ENCODE results near the gene GK.

GK gene

DNA sequence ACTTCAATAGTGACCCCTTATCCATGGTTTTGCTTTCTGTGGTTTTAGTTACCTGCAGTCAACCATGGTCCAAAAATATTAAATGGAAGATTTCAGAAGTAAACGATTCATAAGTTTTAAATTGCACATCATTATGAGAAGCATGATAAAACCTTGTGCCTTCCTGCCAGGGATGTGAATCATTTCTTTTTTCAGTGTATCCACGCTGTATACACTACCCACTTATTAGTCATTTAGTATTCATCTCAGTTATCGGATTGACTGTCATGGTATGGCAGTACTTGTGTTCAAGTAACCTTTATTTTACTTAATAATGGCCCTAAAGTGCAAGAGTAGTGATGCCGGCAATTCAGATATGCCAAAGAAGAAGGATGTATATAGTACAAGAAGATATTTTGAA lies 38.0 kb upstream of the GK start:
- no peak for TF ChIP-seq TAF1 (IDR thresholded peaks at IDR 0.05; ENCODE audit: borderline replicate concordance, insufficient read depth, low read length)
- no peak for TF ChIP-seq SIN3A (IDR thresholded peaks at IDR 0.05; ENCODE audit: borderline replicate concordance, insufficient read depth, low read length)
- TF ChIP-seq, protein P1, sequence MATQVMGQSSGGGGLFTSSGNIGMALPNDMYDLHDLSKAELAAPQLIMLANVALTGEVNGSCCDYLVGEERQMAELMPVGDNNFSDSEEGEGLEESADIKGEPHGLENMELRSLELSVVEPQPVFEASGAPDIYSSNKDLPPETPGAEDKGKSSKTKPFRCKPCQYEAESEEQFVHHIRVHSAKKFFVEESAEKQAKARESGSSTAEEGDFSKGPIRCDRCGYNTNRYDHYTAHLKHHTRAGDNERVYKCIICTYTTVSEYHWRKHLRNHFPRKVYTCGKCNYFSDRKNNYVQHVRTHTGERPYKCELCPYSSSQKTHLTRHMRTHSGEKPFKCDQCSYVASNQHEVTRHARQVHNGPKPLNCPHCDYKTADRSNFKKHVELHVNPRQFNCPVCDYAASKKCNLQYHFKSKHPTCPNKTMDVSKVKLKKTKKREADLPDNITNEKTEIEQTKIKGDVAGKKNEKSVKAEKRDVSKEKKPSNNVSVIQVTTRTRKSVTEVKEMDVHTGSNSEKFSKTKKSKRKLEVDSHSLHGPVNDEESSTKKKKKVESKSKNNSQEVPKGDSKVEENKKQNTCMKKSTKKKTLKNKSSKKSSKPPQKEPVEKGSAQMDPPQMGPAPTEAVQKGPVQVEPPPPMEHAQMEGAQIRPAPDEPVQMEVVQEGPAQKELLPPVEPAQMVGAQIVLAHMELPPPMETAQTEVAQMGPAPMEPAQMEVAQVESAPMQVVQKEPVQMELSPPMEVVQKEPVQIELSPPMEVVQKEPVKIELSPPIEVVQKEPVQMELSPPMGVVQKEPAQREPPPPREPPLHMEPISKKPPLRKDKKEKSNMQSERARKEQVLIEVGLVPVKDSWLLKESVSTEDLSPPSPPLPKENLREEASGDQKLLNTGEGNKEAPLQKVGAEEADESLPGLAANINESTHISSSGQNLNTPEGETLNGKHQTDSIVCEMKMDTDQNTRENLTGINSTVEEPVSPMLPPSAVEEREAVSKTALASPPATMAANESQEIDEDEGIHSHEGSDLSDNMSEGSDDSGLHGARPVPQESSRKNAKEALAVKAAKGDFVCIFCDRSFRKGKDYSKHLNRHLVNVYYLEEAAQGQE (IDR thresholded peaks at IDR 0.05; ENCODE audit: insufficient read depth in 1 of 2, low read depth in 2 of 2, low read length in 2 of 2): no peak
- no peak for TF ChIP-seq FOXP2 (optimal IDR thresholded peaks at IDR 0.05; ENCODE audit: borderline replicate concordance, extremely low read depth, extremely low read length, insufficient read depth)
- no peak for TF ChIP-seq POLR2AphosphoS5 (IDR thresholded peaks at IDR 0.05; ENCODE audit: low read depth, low read length)

DNA sequence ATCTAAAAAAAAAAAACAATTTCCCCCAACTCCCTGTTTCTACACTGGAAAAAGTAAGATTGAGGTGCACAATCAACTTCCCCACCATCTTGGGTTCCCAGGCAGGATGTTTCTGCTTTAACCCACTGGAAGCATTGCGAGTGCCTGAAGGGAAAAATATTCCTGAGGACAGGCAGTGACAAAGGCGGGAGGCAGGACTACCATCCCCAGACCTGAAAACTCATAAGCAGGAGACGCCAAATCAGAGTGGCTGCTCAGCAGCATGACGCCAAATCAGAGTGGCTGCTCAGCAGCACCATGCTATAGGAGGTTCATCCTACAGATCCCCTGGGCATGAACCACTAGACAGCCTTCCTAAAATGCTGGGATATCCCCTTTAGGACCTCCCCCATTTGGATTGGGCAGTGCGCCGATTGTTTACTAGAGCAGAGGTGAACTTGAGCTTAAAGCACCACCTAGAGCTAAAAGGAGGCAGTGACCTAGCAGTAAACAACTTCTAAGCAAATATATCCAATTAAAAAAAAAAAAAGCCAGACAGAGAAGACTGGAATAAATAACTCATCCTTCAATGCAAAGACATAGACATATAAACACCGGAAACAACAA lies 35.0 kb upstream of the GK start:
- TF ChIP-seq POLR2AphosphoS5 (IDR thresholded peaks at IDR 0.05; ENCODE audit: low read depth, low read length) (no peak), SIN3A (IDR thresholded peaks at IDR 0.05; ENCODE audit: borderline replicate concordance, insufficient read depth, low read length) (no peak)

DNA sequence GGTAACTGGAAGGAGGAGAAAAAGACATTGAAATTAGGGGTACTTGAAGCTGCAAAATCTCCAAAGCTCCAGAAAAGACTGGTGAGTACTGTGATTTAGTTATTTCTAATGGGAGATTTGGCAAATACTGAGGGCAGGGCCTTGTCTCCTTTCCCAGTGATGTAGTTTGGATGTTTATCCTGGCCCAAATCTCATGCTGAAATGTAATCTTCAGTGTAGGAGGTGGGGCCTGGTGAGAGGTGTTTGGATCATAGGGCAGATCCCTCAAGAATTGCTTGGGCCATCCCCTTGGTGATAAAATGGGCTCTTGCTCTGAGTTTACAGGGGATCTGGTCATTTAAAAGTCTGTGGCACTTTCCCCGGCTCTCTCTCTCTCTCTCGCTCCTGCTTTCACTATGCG lies 33.1 kb upstream of the GK start:
- TF ChIP-seq FOXP2 (optimal IDR thresholded peaks at IDR 0.05; ENCODE audit: borderline replicate concordance, extremely low read depth, extremely low read length, insufficient read depth) (no peak), SIN3A (IDR thresholded peaks at IDR 0.05; ENCODE audit: borderline replicate concordance, insufficient read depth, low read length) (no peak), TAF1 (IDR thresholded peaks at IDR 0.05; ENCODE audit: borderline replicate concordance, insufficient read depth, low read length) (no peak), POLR2AphosphoS5 (IDR thresholded peaks at IDR 0.05; ENCODE audit: low read depth, low read length) (no peak)
- TF ChIP-seq, protein P1 (IDR thresholded peaks at IDR 0.05; ENCODE audit: insufficient read depth in 1 of 2, low read depth in 2 of 2, low read length in 2 of 2): no peak

DNA sequence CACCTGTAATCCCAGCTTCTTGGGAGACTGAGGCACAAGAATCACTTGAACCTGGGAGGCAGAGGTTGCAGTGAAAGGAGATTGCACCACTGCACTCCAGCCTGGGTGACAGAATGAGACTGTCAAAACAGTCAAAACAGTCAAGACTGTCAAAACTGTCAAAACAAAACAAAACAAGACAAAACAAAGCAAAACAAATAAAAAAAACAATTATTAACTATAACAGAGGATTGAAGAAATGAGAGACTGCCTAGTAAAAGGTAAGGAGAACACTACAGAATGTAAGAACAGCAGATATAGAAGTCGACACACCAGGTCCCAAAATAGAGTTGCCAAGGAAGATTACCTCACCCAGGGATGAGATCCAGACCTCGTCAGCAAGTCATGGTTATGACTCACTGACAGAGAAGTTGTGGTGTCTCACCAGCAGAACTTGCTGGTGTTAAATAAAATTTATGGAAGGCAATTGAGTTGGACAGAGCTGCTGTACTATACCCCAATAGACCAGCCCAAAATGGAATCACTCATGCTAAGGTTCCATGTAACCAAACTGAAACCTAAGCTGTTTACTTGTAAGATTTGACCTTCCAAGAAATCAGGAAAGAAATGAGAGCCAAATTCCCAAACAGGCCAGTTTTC lies 32.1 kb upstream of the GK start:
- TF ChIP-seq TAF1 (IDR thresholded peaks at IDR 0.05; ENCODE audit: borderline replicate concordance, insufficient read depth, low read length): no peak
- no peak for TF ChIP-seq POLR2AphosphoS5 (IDR thresholded peaks at IDR 0.05; ENCODE audit: low read depth, low read length)

DNA sequence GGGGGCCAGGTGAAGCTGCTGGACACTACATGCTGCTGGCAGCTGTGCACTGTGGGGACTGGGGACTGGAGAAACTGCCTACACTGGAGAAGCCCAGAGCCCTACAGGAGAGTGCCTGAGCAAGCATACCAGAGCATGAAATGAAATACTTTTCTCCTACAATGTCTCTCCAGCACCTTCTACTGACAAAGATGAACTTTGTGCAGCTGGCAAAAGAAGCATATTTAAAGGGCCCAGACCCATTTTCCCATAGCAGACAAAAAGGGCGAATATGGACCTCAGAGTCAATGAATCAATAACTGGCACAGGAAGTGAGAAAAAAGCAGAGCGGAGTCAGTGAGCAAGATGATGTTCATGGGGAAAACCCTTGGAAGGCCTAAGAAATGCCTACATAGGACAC lies 30.9 kb upstream of the GK start:
- TF ChIP-seq TAF1 (IDR thresholded peaks at IDR 0.05; ENCODE audit: borderline replicate concordance, insufficient read depth, low read length) (no peak), FOXP2 (optimal IDR thresholded peaks at IDR 0.05; ENCODE audit: borderline replicate concordance, extremely low read depth, extremely low read length, insufficient read depth) (no peak), SIN3A (IDR thresholded peaks at IDR 0.05; ENCODE audit: borderline replicate concordance, insufficient read depth, low read length) (no peak), POLR2AphosphoS5 (IDR thresholded peaks at IDR 0.05; ENCODE audit: low read depth, low read length) (no peak)
- TF ChIP-seq, protein P1 (IDR thresholded peaks at IDR 0.05; ENCODE audit: insufficient read depth in 1 of 2, low read depth in 2 of 2, low read length in 2 of 2): no peak

DNA sequence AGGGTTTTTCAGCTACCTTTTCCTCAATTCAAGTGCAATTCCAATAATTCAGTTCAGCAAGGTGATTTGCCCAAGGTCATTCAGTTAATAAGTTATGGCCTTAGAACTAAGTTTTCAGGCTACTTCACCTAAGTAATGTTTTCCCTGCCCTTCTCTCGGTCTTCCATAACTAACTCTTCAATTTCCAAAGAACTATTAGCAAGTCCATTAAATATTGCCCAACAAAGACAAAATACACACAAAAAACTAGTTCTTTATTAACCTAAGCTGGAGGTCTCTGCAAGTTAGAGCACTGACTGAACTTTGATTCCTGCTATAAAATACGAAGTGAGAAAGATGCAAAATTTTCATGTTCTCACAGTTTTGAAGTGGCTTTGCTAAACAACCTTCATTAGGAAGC lies 26.8 kb upstream of the GK start:
- TF ChIP-seq, protein P1 (IDR thresholded peaks at IDR 0.05; ENCODE audit: insufficient read depth in 1 of 2, low read depth in 2 of 2, low read length in 2 of 2): no peak
- TF ChIP-seq TAF1 (IDR thresholded peaks at IDR 0.05; ENCODE audit: borderline replicate concordance, insufficient read depth, low read length) (no peak), FOXP2 (optimal IDR thresholded peaks at IDR 0.05; ENCODE audit: borderline replicate concordance, extremely low read depth, extremely low read length, insufficient read depth) (no peak), SIN3A (IDR thresholded peaks at IDR 0.05; ENCODE audit: borderline replicate concordance, insufficient read depth, low read length) (no peak), POLR2AphosphoS5 (IDR thresholded peaks at IDR 0.05; ENCODE audit: low read depth, low read length) (no peak)

Measured in PFSK-1 (cell line).